Subcutaneous adipose tissue (tissue), 4 donors: ENCODE results near the gene FLNB. TPM values are rescaled to one million over a fixed set of nuclear protein-coding genes. Genes with fewer than 3 reads are reported as not detected.

Experiments
- CTCF ChIP-seq: fragments of 450-650 bp; IDR thresholded peaks from one replicate; pipeline ENCODE4 v1.5.1; 2016; ENCODE audit warnings: low read depth, mild to moderate bottlenecking, control low read depth, antibody characterized with exemption, moderate library complexity
- total RNA-seq, 4 donors: library from RNA; depleted of rRNA; stranded (reverse); fragments of >200 nt; gene quantifications; one replicate each; pipeline ENCODE4 v1.1.0, GENCODE V29; 2016

The FLNB gene
- total RNA-seq, 4 donors from 2014 or later: 62.2 to 158 (median 75.8) TPM

- TF ChIP-seq CTCF: no peak
Observed at GRCh38 chr3:57983734-57984518, 24.3 kb upstream of the FLNB start.

GRCh38 chr3:57985176-57985983 is 22.8 kb upstream of the FLNB start:
- TF ChIP-seq CTCF: no peak

- TF ChIP-seq CTCF: no peak
Observed at GRCh38 chr3:57985984-57986246, 22.3 kb upstream of the FLNB start.

- no peak for TF ChIP-seq CTCF
Observed at GRCh38 chr3:57986261-57986660, 22.0 kb upstream of the FLNB start.

GRCh38 chr3:57989646-57990045 is 18.6 kb upstream of the FLNB start:
- no peak for TF ChIP-seq CTCF

- no peak for TF ChIP-seq CTCF
Observed at GRCh38 chr3:57992452-57993213, 15.6 kb upstream of the FLNB start.
